GM19468 (cell line): ENCODE measurements around the gene ZNF672.
"Not testable (repeated sequence)": the region's sequence is repeated elsewhere in the genome, so short reads cannot be mapped to it uniquely, and the experiment has no call there.

Source experiments
- ATAC-seq: cut with Tn5 transposase; IDR thresholded peaks from one replicate; pipeline ENCODE4 v1.9.1; 2021; ENCODE audit warnings: mild to moderate bottlenecking, moderate library complexity, moderate number of reproducible peaks; ENCODE audit not compliant: unreplicated experiment; ENCODE audit errors: extremely low read depth

ZNF672 gene

GRCh38 chr1:248873409-248873992 lies 35.5 kb downstream of the ZNF672 start:
- peak; percentile 58 for ATAC-seq

GRCh38 chr1:248873993-248874533 lies 36.0 kb downstream of the ZNF672 start:
- peak; percentile 59 for ATAC-seq

- no peak for ATAC-seq
These were observed 43.2 kb downstream of the ZNF672 start for GRCh38 chr1:248881261-248881660.

GRCh38 chr1:248882427-248882826 lies 44.4 kb downstream of the ZNF672 start:
- not testable (repeated sequence) for ATAC-seq

- ATAC-seq = no peak
These were observed 46.7 kb downstream of the ZNF672 start for GRCh38 chr1:248884632-248885295.

- ATAC-seq = no peak
These were observed 47.6 kb downstream of the ZNF672 start for GRCh38 chr1:248885646-248886045.

- ATAC-seq = no peak
These were observed 48.3 kb downstream of the ZNF672 start for GRCh38 chr1:248886237-248886895.

- ATAC-seq = not testable (repeated sequence)
These were observed 51.9 kb downstream of the ZNF672 start for GRCh38 chr1:248889914-248890243.

- ATAC-seq = no peak
These were observed 52.8 kb downstream of the ZNF672 start for GRCh38 chr1:248890549-248891498.

- ATAC-seq = no peak
These were observed 53.7 kb downstream of the ZNF672 start for GRCh38 chr1:248891758-248892157.

- ATAC-seq = no peak
These were observed 54.6 kb downstream of the ZNF672 start for GRCh38 chr1:248892590-248892989.

GRCh38 chr1:248894837-248895236 lies 56.8 kb downstream of the ZNF672 start:
- no peak for ATAC-seq

- no peak for ATAC-seq
These were observed 59.7 kb downstream of the ZNF672 start for GRCh38 chr1:248897412-248898337.
